T47D (cell line): ENCODE data around the gene MAN1B1.

Experiments
- DNase-seq, 2 experiments: peaks; one replicate each; pipeline versions ENCODE4 v3.0.0 to v3.0.0-alpha.2; 2011 to 2012; ENCODE audit warnings: low read depth in 1 of 2, low spot score in 1 of 2
- JUND ChIP-seq: IDR thresholded peaks from 2 replicates; pipeline ENCODE4 v1.6.1; 2012; ENCODE audit warnings: low read depth
- in situ Hi-C: cut with HindIII; loops from 2 replicates; pipeline ENCODE4 v1.10.0; 2016; ENCODE audit warnings: low sequenced_read_pairs, low pct_unique_long_range_greater_than_20kb

MAN1B1 gene

DNA sequence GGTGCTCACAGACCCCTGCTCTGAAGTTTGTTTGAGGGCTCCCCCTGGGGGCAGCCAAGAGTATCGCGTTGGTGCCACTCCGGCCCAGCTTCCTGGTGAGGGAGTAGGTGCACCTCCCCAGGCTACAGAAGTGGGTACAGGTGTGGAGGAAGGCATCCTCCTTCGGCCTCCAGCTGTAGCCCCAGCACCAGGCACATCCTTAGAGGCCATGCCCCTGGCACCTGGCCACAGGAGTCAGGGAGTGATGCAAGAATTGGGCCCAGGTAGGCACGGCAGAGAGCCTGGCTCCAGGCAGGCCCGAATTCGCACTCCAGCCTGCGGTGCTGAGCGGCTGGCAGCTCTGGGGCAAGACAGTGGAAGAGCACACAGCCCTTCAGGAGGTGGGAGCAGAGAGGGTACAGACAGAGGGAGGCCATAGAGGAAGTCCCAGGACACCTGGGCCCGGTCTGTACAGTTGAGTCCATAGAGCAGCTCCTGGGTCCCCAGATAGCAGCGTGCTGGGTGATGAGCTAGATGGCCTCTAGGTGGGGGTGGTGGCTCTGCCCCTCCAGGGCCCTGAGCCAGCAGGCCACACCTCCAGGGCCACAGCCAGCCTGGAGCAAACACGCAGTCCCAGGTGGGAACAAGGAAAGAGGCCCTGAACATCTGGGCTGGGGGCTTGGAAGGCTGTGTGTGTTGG lies 18.8 kb upstream of the MAN1B1 start:
- peak; percentile 94 for DNase-seq
- no peak for TF ChIP-seq JUND
- in situ Hi-C loops: no loop called here

DNA sequence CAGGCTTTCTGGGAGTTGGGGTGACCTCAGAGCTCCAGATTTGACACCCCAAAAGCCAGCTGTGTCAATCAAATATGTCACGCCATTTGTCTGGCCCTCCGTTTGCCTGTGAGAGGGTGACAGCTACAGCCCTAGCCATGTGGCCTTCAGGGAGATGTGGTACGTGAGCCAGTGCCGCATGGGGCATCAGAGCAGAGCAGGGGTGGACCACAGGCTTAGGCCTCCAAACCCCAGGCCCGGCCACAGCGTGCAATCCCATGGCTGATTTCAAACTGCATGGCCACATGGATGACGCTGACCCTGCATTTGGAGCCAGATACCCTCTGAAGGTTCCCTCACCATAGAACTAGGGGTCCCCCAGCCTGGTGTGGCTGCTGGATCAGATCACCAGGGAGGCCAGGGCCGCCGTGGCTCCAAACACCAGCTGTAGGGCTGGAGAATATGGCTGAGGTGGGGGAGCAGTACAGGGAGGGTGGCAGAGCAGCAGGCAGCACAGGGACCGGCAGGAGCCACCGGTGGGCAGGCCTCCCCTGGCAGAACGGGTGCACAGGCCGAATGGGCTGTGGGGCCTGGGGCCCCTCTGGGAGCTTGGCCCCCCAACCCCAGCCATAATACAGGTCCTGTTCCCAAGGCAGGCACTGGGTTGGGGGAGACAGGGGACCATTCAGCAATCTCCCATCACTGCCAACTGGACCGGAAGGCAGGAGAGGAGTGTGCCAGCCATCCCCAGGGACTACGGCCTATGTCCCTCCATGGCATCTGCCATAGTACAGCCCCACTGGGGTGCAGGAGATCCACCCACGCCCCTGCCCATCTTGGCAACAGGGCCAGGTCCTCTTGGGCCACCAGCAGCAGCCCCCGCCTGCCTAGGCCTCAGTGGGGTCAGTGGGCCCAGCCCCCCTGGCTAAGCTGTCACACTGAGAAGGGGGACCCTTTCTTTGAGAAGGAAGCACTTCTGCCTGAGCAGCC lies 18.0 kb upstream of the MAN1B1 start:
- in situ Hi-C loops: no loop called here
- no peak for TF ChIP-seq JUND
- DNase-seq: no peak

DNA sequence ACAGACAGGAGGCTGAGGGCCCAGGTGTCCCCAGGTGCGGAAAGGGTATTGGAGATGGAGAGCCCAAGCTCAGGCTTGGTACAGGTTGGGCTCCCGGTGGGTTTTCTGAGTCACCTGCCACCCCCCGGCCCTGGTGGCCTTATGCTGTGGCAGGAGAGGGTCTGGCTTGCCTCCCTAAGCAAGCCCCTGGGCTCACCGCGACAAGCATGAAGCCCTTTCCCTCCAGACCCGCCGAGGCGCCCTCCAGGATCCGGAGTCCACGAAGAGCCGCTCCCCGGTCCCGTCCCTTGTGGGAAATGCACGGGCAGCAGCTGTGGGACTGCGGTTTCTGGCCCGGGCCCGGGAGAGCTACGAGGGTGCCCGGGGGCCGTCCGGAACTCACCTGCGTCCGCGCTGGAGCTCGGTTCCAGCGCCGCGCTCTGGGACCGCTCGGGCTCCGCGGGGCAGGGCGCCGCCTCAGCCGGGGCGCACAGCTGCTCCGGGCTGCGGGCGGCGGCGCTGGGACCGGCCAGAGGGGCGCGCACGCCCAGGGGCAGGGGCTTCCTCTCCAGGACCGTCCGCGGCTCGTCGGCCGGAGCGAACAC lies 17.2 kb upstream of the MAN1B1 start:
- in situ Hi-C loops: no loop called here
- TF ChIP-seq JUND: no peak
- DNase-seq: no peak

DNA sequence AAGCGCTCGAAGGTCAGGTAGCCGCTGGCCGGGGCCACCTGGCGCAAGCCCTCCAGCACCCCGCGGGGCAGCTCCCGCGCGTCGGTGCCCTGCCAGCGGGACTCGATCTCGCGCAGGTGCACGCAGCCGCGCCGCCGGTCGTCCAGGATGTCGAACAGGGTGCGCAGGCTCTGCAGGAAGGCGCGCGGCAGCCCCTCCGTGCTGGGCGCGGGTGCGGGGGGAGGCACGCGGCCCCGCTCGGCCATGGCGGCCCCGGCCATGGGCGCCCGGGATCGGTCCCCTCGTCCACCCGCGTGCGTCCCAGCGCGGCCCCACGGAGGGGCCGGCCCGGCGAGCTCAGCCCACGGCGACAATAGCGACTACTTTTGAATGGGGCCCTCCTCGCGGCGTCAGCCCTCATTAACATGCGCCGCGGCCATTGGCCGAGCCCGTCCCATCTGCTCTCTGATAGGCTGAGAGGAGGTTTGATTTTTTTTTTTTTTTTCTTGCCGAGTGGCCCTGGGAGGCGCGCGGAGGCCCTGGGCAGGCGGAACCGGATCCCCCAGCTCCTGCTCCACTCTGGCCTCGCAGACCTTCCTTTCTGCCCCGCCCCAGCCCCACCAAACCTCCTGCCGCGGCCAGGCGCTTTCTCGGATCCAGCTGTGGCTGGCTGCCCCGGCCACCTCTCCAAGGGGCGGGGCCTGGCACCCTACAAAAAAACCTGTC lies 16.4 kb upstream of the MAN1B1 start, which contains the start of gene SAPCD2:
TSS of gene SAPCD2 (minus strand) at position 357 of the 705 bp plus-strand sequence. CDS start at position 260, 97 bp downstream.
- in situ Hi-C loops: no loop called here
- peak; percentile 93 to 99 for DNase-seq
- no peak for TF ChIP-seq JUND

DNA sequence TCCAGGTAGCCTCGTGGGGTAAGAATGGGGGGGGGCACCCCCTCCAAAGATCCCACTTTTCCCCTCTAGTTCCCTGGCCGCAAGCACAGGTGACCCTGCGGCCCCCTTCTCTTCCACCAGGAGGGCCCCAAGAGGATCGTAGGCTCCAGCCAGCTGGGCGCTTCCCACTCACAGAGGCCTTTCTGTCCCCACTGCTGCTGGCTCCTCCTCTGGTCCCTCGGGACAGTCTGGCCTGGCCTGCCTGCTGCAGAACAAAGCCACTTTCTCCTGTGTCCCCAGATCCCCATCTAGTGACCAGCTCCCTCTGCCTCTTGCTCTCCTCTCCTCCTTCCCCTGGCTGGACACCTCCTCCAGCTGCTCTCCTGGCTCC lies 15.9 kb upstream of the MAN1B1 start:
- TF ChIP-seq JUND: no peak
- in situ Hi-C loops: no loop called here
- DNase-seq: no peak

DNA sequence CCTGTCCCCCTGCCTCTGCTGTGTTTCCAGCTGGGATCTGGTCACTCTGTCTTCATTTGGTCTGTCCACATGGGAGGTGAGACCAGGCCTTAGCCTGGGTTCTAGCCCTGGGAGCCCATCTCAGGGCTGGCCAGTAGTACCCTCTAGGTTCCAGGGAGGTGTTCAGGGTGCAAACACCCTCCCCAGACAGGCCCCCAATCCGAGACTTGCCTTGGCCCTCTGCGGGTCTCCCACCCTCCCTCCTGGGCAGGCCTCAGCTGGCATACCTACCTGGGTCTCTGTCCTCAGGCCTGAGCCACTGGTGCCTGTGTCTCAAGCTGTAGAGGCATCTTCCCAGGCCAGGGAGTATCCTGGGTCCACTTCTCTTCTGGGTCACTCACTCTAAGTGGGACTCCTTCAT lies 15.5 kb upstream of the MAN1B1 start:
- TF ChIP-seq JUND: no peak
- in situ Hi-C loops: no loop called here

DNA sequence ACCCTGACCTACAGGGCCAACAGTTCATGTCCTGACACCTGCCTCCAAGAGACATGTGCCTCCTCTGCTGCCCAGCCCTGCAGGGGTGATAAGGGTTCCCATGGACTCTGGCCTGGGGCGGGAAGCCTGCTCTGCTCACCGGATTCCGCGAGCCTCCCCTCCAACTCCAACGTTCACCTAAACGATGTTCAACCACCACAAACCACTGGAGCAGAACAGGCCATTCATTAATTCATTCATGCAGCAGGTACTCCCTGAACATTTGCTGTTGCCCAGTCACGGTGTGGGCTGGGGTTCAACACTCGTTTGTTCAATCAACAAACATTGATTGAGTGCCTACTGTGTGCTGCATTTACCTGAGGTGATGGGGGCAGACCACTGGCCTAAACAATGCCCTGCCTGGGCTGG lies 12.8 kb upstream of the MAN1B1 start:
- DNase-seq: no peak
- in situ Hi-C loops: no loop called here

More for the DNA sequence above, 15.5 kb upstream of the MAN1B1 start:
- no peak for DNase-seq

DNA sequence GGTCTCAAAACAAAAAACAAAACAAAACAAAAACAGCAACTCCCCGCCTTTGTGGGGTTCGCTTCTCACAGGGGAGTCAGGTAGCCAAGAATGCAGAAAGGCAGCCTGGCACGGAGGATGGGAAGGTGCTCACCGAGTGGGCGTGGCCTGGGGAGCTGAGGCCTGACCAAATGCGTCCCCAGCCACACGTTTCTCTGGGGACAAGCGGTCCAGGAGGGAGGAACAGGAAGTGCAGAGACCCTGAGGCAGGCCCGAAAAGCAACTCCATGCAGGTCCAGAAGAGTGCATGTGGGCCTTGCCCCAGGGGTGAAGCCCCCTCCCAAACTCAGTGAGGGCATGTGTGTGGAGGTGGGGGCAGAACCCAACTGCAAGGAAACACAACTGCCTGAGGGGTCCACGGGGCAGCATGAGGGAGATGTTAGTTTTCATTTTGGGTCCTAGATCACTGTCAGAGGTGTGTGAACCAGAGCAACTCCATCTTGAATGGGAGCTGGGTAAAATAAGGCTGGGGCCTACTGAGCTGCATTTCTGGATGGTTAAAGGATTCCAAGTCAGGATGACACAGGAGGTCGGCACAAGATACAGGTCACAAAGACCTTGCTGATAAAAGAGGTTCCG lies 12.0 kb upstream of the MAN1B1 start:
- in situ Hi-C loops: no loop called here
- TF ChIP-seq JUND: no peak
- DNase-seq: no peak

More for the DNA sequence above, 12.8 kb upstream of the MAN1B1 start:
- no peak for TF ChIP-seq JUND

DNA sequence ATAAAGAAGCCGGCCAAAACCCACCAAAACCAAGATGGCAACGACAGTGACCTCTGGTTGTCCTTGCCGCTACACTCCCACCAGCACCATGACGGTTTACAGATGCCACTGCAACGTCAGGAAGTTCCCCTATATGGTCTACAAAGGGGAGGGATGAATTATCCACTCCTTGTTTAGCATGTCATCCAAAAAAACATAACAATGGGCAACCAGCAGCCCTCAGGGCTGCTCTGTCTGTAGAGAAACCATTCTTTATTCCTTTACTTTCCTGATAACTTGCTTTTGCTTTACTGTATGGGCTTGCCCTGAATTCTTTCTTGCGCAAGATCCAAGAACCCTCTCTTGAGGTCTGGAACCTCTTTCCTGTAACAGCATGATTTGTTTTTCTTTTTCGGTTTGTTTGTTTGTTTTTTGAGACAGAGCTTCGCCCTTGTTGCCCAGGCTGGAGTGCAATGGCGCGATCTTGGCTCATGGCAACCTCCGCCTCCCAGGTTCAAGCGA lies 11.5 kb upstream of the MAN1B1 start:
- DNase-seq: no peak
- no peak for TF ChIP-seq JUND
- in situ Hi-C loops: no loop called here

DNA sequence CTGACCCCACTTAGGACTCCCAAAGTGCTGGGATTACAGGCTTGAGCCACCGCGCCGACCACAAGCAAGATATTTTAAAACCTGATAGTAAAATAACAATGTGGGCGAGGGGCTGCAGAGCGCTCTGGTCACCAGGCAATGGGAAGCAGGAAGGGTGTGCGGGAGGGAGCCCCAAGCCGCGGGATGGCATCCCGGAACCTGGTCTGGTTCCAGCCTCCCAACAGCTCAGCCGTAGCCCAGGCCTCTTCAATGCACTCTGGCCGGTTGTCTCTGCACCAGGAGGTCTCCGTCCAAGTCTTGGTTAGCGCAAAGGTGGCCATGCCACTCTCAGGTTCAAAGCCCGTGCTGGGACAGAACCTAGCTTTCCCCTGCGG lies 10.2 kb upstream of the MAN1B1 start:
- no peak for DNase-seq
- no peak for TF ChIP-seq JUND
- in situ Hi-C loops: no loop called here

DNA sequence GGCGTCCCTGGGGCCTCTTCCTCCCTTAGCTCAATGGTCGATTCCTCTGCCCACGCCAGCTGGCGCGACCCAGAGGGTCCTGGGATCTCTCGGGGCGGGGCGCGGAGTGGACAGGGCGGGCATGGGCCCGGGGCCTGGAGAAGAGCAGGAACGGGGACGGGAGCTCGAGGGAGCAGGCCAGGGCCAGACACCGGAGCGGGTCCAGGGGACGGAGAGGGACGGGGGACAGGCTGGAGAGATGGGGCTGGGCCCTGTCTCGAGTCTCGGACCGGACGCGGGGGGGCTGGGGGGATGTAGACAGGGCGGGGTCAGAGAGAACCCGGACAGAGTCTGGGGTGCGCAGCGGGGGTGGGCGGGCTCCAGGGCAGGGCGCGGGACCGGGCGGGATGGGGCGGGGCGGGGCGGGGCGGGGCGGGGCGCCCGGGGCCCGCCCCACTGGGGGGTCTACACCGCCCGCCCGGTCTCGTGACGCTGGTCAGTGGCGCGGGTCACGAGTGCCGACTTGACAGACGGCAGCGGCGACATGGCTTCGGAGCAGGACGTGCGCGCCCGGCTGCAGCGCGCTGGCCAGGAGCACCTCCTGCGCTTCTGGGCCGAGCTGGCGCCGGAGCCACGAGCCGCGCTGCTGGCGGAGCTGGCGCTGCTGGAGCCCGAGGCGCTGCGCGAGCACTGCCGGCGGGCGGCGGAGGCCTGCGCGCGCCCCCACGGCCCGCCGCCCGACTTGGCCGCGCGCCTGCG lies 9.6 kb upstream of the MAN1B1 start, which contains the start of gene UAP1L1:
TSS of gene UAP1L1 (plus strand) at position 508 of the 738 bp plus-strand sequence. CDS start at position 524, 16 bp downstream.
- in situ Hi-C loops: no loop called here
- no peak for TF ChIP-seq JUND
- DNase-seq: peak in 1 of 2 experiments; percentile 92
